HG02852 (cell line): ENCODE results near the gene EVPL.
"Not testable (repeated sequence)": the region's sequence is repeated elsewhere in the genome, so short reads cannot be mapped to it uniquely, and the experiment has no call there.

Source experiments
- ATAC-seq: cut with Tn5 transposase; IDR thresholded peaks from one replicate; pipeline ENCODE4 v1.9.1; 2021; ENCODE audit warnings: mild to moderate bottlenecking, moderate library complexity; ENCODE audit not compliant: unreplicated experiment

Gene EVPL

DNA sequence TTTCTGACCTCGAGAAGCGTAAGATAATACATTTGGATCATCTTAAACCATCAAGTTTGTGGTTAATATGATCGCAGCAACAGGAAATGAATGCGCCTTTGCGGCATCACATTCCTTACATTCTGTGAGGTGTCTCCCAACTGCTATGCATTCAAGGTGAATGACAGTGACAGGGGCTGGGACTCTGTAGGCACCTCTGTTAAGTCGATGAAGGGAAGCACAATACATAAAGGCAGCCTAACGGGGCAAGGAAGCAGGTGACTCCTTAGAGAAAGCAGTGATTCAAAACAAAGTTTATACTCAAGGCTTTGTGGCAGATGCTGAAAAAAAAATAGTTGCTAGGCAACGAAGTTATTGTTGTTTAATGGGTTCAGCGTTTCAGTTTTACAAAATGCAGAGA is 21.6 kb upstream of the EVPL start:
- no peak for ATAC-seq

DNA sequence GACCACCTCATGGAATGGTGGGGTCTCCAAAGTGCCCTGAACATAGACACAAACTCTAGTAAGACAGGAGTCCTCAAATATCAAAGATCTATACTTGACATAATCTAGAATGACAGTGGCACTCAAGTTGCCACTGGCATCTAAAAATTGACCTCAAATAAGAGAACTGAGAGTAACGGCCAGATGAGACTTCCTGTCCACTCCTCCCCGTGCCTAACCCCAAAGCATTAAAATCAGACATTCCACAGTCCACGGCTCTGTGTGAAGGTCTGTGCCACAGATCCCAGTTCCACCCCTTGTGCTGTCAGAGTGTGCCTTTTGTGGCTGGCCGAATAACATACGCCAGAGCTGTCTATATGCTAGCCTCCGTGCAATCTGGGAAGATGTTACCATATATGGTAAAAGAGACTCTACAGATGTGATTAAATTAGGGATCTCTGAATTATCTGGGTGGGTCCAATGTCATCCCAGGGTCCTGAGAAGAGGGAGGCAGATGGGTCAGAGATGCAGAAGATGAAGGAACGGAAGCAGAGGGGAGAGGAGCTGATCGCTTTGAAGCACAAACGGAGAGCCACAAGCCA is 21.0 kb upstream of the EVPL start:
- no peak for ATAC-seq

DNA sequence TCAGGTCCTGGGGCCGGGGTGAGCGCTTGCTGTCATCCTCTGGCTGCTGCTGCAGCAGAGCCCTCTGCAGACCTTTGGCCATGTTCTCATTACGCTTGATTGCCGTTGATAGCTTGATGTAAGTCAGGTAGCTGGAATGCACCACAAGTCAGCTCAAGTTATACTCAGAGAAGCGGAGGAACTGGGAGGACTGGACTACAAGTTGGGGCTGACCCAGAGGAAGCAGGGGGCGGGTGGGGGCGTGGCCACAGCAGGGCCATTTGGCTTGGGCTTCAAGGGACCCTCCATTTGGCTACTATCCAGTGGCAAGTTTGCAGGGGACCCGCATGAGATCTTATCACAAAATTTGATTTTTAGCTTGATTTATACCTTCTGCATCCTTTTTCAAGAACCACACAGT is 19.0 kb upstream of the EVPL start:
- no peak for ATAC-seq

DNA sequence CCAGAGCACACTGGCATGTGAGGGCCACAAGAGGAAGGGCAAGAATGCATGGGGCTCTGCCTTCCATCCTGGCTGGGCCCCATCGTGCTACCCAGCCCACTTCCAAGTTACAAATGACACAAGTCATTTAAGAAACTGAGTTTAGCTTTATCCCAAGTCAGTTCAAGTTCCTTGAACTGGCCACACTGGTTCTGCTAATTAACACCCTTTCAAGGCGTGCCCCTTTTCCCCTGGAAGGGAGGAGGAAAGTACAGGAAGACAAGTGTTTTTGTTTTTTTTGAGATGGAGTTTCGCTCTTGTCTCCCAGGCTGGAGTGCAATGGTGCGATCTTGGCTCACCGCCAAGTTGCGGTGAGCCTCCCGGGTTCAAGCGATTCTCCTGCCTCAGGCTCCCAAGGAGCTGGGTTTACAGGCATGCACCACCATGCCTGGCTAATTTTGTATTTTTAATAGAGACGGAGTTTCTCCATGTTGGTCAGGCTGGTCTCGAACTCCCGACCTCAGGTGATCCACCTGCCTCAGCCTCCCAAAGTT is 17.4 kb upstream of the EVPL start:
- ATAC-seq, result not testable (repeated sequence)

DNA sequence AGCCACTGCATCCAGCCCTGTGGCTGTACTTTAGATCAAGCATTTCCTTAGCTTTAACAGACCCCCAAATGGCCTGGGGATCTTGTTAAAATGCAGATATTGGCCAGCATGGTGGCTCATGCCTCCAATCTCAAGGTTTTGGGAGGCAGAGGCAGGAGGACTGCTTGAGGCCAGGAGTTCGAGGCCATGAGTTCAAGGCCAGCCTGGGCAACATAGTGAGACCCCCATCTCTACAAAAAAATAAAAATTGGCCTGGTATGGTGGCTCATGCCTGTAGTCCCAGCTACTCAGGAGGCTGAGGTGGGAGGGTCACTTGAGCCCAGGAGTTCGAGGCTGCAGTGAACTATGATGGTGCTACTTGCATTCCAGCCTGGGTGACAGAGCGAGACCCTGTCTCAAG is 15.8 kb upstream of the EVPL start:
- ATAC-seq, result not testable (repeated sequence)

DNA sequence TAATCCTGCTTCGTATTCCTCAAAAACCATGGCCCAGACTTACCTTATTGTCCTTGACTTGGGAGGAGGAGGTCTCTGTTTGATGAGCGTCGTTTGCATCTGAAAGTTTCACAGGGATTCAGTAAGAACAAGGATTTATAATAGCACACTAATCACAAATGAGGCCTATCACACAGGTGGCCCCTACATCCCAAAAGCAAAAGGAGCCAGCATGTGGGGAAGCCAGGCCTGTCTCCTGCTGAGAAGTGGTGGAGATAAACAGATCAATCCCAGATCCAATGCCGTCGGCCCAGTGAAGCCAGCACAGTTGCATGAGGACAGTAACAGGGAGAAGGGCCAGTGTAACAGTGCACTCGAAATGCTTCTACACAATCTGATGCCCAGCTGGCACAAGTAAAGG is 13.3 kb upstream of the EVPL start:
- no peak for ATAC-seq

DNA sequence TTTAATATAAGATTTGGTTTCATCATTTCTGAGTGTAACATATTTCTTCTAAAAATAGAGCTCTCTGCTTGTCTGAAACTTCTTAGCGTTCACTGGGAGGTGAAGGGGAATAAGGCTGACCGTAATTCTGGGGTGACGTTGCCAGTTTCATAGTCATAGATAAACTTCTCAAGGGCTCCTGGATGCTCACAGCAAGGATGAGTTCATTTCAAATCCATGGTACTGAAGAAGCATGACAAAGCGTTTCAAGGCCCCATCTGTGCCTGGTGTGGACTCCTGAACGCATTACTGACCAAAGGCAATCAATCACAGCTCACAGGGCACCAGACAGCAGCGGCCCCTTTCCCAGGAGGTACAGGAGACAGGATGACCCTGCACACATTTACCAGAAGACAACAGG is 12.0 kb upstream of the EVPL start:
- ATAC-seq, result no peak

DNA sequence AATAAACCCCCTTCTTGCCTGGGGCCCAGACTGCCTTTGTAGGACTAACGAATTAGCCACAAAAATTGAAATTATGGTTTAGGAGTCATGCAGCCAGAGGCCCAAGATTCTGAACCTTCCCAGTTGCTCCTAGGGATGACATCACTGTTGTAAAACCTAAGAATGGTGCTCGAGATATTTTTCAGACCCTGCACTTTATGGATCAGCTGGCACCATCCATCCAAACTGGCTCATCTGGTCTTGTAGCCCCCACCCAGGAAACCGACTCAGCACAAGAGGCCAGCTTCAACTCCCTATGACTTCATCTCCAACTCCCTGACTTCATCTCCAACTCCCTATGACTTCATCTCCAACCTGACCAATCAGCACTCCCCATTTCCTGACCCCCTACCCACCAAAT is 10.9 kb upstream of the EVPL start:
- ATAC-seq, result no peak

DNA sequence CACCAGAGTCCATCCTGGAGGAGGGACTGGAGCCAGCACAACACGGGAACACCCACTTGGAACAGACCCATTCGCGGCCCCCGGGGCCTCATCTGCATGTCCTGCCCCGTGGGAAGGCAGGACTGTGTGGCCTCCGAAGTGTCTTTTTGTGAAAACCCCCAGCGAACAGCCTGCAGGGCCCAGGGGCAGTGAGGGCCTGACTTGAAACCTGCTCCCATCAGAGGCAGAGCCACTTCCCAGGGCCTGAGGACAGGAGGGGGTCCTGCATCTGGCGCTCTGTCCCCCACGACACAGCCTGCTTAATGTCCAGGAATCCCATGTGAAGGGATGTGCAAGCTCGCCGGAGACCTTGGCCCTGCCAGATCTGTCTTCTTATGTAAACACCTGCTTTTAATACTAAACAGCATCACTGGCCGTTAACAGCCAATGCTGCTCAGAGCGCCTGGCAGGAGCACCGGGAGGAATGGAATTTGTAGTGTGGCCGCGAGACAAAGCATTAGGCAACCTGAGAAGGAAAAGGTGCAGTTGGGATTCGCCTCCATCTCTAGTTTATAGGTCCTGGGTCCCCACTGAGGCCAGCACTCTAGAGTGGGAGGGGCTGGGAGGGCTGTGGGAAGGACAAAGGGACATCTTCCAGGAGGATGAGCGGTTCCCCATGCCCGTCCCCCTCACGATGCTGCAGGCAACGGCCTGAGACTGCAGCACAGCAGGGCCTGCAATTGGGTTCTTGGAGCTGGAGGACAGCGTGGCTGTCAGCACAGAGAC is 9.6 kb upstream of the EVPL start:
- no peak for ATAC-seq

DNA sequence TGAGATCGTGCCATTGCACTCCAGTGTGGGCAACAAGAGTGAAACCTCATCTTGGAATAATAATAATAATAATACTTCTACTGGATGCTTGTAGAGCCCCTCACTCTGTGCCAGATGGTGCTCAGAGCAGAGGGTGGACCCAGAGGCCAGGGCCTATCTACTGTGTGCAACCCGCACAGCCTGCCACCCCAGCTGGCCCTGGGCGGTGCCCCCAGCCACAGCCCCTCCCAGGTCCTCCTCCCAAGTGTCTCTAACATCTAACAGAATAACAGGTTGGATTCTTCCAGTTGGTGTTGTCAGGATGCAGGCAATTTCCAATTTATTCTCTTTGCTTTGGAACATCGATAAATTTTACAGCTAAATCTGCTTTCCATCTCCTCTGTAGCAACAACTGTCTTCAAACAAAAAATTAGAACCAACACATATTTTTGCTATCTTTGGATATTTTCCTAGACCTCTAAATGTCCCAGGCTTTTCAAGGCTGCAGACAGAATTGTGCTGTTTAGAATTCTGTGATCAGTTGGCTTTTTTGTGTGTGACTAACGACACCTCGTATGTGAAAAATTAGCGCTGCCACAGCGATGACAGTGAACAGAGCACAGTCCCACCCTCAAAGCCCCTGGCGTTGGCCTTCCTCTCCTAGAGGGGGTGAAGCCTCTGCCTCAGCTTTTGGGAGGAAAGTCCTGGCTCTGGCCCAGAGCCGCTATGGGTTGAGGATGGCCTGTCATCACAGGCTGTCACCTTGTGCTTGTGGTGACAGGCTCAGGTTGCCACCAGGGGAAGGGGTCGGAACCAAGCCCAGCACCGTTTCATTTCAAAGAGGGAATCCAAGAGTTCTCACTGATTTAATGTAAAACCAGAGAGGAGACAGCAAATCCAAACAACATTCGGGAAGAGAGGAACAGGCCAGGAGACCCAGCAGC is 7.6 kb upstream of the EVPL start:
- no peak for ATAC-seq

DNA sequence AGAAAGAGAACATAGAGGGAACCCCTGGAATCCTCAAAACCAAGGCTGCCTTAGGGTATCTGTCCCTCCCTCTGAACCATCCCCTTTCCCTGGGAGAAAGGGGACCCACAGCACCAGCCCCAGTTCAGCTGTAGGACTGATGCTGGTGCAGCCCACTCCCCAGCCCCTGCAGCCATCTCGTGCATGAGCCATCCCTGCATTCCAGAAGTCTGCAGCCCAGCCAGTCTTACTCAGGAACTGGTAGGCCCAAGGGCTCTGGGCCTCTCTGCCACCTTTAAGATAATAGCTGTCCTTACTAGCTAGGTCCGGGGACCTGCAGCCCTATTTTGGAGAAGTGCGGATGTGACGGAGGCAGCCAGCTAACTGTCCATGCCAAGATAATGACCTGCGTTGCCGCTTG is 6.0 kb upstream of the EVPL start:
- ATAC-seq, result no peak

DNA sequence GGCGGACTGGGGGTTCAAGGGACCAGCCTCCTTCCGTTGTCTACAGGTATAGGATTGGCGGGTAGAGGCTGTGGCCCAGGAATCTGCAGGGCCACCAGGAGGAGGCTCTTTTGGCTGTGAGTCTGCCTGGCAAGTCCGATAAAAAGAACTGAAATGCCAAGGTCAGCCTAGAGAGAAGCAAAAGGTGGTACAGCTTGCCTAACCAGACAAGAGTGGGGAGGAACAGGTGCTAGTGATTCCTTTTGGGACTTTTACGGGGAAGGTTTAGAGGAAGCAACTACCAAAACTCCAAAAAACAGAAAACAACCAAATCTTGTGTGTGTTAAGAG is 5.6 kb upstream of the EVPL start:
- ATAC-seq, result no peak

DNA sequence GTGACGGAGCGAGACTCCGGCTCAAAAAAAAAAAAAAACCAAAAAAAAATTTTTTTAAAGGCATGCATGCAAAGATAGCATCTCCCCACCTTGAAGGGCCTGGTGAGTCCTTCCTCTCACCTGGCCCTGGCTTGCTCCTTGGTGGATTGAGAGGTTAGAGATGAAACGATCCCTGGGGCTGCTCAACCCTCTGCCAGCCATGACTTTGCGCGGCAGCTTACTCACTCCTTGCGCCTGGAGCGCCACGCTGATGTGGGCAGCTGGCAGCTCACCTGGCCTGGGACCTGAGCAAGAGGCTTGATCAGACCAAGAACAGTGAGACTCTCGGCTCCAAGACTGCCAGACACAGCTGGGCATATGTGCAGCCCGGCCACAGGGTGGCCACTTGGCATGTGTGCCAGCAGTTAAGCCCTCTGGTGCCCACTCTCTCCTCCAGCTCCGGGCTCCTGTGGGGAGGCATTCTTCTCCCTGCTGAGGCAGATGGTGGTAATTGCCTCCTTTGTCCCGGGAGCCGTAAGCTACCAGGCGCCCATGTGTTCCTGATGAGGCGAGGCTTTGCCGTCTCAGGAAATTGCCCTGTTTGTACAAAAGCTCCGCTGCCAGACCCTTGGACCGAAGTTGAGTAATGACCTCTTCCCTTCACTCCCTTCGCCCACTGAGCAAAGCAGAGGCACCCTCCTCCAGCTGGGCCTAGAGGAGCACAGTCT is 5.1 kb upstream of the EVPL start:
- ATAC-seq, result no peak

DNA sequence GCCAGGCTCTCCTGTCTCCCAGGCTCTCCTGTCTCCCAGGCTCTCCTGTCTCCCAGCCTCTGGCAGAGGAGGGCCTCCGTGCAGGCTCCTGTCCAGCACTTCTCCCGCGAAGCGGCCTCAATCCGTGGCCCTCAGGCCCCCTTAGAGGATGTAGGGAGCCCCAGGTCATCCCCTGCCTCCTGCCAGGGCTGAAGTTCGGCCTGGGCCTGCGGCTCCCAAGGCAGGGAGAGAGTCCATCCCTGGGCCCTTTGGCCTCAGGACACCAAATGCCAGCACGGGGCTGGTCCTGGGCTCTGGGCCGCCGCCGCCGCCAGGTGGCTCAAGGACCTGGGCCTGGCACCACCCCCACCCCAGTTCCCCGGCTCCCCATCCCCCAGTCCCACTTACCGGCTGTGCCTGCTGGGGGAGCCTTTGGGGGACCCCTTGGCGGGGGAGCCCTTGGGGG is 370 bp downstream of the EVPL start:
- ATAC-seq, result no peak

DNA sequence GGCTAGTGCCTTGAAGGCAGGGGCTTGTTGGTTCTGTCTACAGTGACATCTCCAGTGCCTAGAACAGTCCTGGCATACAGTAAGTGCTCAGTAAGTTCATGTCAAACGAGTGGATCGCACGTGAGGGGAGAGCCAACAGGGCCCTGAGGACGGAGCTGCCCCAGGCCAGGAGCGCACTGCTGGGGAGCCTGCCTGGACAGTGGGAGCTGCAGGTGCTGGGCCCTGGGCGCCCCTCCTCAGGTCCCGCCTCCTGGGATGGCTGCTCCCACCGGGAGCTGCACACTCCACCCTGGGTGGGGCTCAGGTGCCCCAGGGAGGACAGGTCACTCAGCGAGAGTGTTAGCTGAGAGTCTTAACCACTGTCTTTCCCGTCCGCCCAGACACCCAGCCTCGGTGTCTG is 1.8 kb downstream of the EVPL start:
- ATAC-seq, result no peak

DNA sequence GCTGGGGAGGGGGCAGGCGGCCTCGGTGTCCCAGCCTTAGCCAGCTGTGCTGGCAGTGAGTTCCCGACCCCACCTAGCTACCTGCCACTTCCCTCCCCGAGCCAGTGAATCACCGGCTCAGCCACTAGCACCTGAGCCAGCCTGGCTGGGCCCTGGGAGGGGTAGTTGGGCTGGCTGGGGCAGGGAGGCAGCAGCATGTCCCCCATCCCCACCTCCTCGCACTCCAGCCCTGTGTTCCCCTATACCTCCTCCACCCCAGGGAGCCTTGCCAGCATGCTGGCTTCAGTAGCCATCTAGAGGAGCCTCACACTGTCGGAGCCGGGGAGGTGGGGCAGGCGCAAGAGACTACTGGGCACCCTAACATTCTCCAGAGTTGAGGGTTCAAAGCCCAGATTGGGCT is 2.8 kb downstream of the EVPL start:
- no peak for ATAC-seq

DNA sequence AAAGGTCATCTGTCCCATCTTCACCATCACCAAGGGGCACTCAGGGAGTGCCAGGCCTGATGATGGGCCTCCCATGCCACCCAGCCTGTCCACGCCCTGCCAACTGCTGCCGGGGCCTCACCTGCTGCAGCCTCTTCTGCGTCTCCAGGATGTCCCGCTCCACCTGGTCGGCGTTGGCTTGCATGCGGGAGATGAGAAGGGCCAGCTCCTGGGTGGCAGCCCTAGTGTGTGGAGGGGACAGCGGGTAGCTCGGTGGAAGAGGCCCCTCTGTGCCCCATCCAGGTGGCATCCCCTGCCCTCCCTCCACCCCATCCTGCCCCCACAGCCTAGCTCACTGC is 3.2 kb downstream of the EVPL start:
- no peak for ATAC-seq

DNA sequence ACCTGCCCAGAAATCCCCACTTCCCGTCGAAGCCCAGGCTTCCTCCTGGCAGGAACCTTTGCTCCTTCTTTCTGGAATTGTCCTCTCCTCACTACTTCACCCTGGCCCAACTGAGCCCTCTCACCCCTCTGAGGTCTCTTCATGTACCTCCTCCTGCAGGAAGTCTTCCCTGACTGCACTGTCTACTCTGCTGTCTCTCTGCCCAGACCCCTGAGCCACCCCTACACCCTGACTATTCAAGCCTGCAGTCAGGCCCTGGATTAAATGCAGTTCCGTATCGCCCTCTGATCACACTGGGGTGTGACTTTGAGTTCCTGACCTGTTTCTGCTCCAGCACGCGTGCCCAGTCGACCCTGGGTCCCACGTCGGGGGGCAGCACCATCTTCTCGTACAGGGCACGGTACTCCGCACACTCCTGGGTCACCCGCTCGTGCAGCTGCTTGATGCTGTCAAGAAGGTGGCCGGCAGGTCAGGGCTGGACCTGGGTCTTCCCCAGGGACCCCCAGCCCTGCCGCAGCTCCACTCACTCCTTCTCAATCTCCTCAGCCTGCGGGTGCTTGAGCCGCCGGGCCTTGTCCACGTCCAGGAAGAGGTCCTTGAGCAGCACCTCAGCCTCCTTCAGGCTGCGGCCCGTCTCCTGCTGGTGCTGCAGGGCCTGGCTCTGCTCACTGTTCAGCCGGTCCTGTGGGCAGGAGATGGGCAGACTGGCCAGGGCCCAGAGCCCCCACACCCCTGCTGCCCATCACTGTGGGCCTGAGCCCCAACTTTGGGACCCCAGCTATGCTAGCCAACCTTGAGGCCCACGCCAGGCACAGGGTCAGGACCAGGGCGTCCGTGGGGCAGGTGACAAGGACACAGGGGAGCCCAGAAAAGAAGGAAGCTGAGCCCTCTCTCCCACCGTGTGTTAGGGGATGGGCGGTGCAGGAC is 3.9 kb downstream of the EVPL start:
- no peak for ATAC-seq

DNA sequence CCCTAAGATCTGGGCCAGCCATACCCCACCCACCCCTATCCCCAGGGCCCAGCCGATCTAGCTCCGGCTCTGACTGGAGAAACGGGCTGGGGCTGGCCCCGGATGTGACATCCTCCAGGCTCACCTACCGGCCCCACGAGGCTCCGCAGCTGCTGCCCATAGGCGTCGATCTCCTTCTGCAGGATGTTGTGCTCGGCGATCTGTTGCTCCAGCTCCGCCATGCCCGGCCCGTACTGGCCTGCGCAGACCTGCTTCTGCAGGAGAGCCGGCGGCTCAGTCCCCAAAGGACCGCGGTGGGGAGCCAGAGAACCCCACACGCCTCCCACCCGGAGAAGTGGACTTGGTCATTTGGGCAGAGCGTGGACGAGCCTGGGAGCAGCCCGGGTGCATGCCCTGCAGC is 4.8 kb downstream of the EVPL start:
- ATAC-seq, result no peak

DNA sequence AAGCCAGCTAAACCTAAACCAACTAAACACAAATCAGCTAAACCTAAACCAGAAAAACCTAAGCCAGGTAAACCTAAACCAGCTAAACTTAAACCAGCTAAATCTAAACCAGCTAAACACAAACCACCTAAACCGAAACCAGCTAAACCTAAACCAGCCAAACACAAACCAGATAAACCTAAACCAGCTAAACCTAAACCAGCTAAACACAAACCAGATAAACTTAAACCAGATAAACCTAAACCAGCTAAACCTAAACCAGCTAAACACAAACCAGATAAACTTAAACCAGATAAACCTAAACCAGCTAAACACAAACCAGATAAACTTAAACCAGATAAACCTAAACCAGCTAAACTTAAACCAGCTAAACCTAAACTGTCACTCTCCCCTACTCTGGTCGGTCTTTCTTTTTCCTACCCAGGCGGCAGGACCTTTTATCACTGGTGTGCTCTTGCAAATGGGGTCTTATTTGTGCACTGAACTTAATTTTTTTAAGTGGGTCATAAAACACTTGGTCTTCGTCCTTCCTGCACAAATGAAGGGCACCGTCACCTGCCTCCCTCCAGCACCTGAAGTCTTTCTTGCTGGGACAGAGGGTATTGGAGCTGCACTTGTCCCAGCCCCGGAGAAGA is 7.2 kb downstream of the EVPL start:
- ATAC-seq, result no peak
